ENCODE results near the gene PCID2. TPM values are rescaled to one million over a fixed set of nuclear protein-coding genes. Genes with fewer than 3 reads are reported as not detected.

PCID2 gene
- total and polyA plus RNA-seq, 2 of the 13 experiments (the other 11 are each of a cell fraction or from before 2014, with no cell fraction given) = 65.0 to 111 TPM

- no peak for TF ChIP-seq ZBTB44 (CRISPR knock-in tag; IDR thresholded peaks at IDR 0.05)
- peak; percentile 94 for TF ChIP-seq MEIS2 (CRISPR knock-in tag; IDR thresholded peaks at IDR 0.05)
- no peak for TF ChIP-seq SYNCRIP (IDR thresholded peaks at IDR 0.05; ENCODE audit: insufficient read depth, low read depth, low read length)
- TF ChIP-seq ZNF775 (CRISPR knock-in tag; IDR thresholded peaks at IDR 0.05; ENCODE audit: borderline replicate concordance) = peak; percentile 72; the same call in 1 of the 2 replicates
- TF ChIP-seq ZKSCAN8 (CRISPR knock-in tag; IDR thresholded peaks at IDR 0.05; ENCODE audit: borderline replicate concordance) = peak; percentile 64; the same call in 1 of the 2 replicates
- TF ChIP-seq, protein P1, sequence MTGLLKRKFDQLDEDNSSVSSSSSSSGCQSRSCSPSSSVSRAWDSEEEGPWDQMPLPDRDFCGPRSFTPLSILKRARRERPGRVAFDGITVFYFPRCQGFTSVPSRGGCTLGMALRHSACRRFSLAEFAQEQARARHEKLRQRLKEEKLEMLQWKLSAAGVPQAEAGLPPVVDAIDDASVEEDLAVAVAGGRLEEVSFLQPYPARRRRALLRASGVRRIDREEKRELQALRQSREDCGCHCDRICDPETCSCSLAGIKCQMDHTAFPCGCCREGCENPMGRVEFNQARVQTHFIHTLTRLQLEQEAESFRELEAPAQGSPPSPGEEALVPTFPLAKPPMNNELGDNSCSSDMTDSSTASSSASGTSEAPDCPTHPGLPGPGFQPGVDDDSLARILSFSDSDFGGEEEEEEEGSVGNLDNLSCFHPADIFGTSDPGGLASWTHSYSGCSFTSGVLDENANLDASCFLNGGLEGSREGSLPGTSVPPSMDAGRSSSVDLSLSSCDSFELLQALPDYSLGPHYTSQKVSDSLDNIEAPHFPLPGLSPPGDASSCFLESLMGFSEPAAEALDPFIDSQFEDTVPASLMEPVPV (CRISPR knock-in tag; IDR thresholded peaks at IDR 0.05) = peak; percentile 51; the same call in 1 of the 2 replicates
- 0 out of 2 replicates have a peak, but pooled peaks have one; percentile 37 for TF ChIP-seq DNMT3B (CRISPR knock-in tag; conservative IDR thresholded peaks at IDR 0.05)
- TF ChIP-seq ZNF503 (CRISPR knock-in tag; IDR thresholded peaks at IDR 0.05) = peak; percentile 92; the same call in 1 of the 2 replicates
- TF ChIP-seq, protein P2, sequence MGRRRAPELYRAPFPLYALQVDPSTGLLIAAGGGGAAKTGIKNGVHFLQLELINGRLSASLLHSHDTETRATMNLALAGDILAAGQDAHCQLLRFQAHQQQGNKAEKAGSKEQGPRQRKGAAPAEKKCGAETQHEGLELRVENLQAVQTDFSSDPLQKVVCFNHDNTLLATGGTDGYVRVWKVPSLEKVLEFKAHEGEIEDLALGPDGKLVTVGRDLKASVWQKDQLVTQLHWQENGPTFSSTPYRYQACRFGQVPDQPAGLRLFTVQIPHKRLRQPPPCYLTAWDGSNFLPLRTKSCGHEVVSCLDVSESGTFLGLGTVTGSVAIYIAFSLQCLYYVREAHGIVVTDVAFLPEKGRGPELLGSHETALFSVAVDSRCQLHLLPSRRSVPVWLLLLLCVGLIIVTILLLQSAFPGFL (CRISPR knock-in tag; IDR thresholded peaks at IDR 0.05) = no peak
- TF ChIP-seq IKZF5 (CRISPR knock-in tag; IDR thresholded peaks at IDR 0.05) = peak; percentile 96
- TF ChIP-seq YEATS4 (CRISPR knock-in tag; IDR thresholded peaks at IDR 0.05; ENCODE audit: borderline replicate concordance) = peak; percentile 84
- no peak for TF ChIP-seq ZNF660 (CRISPR knock-in tag; IDR thresholded peaks at IDR 0.05; ENCODE audit: borderline replicate concordance, low read depth)
- no peak for TF ChIP-seq RFX1 (IDR thresholded peaks at IDR 0.05)
- no peak for TF ChIP-seq XBP1 (CRISPR knock-in tag; IDR thresholded peaks at IDR 0.05)
- TF ChIP-seq RORA (CRISPR knock-in tag; IDR thresholded peaks at IDR 0.05) = no peak
- TF ChIP-seq, protein P3, sequence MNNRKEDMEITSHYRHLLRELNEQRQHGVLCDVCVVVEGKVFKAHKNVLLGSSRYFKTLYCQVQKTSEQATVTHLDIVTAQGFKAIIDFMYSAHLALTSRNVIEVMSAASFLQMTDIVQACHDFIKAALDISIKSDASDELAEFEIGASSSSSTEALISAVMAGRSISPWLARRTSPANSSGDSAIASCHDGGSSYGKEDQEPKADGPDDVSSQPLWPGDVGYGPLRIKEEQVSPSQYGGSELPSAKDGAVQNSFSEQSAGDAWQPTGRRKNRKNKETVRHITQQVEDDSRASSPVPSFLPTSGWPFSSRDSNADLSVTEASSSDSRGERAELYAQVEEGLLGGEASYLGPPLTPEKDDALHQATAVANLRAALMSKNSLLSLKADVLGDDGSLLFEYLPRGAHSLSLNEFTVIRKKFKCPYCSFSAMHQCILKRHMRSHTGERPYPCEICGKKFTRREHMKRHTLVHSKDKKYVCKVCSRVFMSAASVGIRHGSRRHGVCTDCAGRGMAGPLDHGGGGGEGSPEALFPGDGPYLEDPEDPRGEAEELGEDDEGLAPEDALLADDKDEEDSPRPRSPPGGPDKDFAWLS (CRISPR knock-in tag; IDR thresholded peaks at IDR 0.05; ENCODE audit: borderline replicate concordance) = no peak
- no peak for TF ChIP-seq ZNF24 (IDR thresholded peaks at IDR 0.05)
- TF ChIP-seq PAWR (CRISPR knock-in tag; IDR thresholded peaks at IDR 0.05; ENCODE audit: borderline replicate concordance) = no peak
- TF ChIP-seq HMGA1 (CRISPR knock-in tag; conservative IDR thresholded peaks at IDR 0.05) = no peak
- TF ChIP-seq KLF9 (CRISPR knock-in tag; IDR thresholded peaks at IDR 0.05; ENCODE audit: low read depth) = peak; percentile 71; the same call in 1 of the 2 replicates
These were observed 69.5 kb downstream of the PCID2 start (continued) for GRCh38 chr13:113138792-113139551.

Data from HepG2 (cell line).